ENCODE measurements around the gene CTBP2. TPM values are rescaled to one million over a fixed set of nuclear protein-coding genes. Genes with fewer than 3 reads are reported as not detected.
A peak's percentile ranks its signal among the peaks of the same experiment; 100 is the strongest.

CTBP2 gene
- total RNA-seq, 2 donors from 2014 or later: 75.3 to 109 TPM

DNA sequence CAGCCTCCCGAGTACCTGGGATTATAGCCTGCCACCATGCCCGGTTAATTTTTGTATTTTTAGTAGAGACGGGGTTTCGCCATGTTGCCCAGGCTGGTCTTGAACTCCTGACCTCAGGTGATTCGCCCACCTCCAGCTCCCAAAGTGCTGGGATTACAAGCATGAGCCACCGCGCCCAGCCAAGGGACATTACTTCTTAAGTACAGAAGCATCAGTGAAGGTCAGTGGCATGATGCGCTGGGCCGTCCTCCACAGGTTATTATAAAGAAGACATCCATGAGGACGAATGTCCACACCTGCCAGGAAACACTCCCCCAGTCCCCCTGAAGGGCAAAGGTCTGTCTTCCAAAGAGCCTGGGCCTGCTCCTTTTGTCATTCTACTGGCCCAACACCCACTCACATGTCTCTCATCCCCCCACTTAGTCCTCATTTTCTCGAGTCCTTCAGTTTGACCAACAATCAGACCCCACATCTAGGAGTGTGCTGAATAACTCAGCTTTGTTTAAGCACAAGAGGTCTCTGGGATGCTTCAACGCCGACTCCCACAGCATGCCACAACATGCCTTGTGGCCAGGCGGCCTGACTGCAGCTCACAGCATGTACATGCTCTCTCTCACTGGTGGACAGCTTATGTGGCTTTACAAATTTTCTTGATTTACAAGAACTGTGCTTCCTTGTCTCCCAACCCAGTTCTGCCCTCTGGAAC lies 73.0 kb downstream of the CTBP2 start:
- Mint-ChIP-seq H3K4me3 (no peak overlapping the region), H3K4me1 (no peaks in the 10 kb centered on the region), H3K27ac (peak overlapping the region; percentile 62), H3K36me3 (ENCODE audit: low read depth) (peaks cover 60% of the 10 kb centered on the region), H3K27me3 (ENCODE audit: insufficient read depth) (no peaks in the 10 kb centered on the region), H3K9me3 (no peaks in the 10 kb centered on the region)
- no peak overlapping the region for H3K27ac ChIP-seq (ENCODE audit: low read depth, low read length)
- H3K9ac ChIP-seq (ENCODE audit: extremely low read depth, low read length, poor library complexity, severe bottlenecking): no peak overlapping the region
- no peak for DNase-seq
- no peaks in the 10 kb centered on the region for H3K4me1 ChIP-seq (ENCODE audit: control insufficient read depth, insufficient read depth, low read length)
- 90 to 95% methylated on average over 11 to 14 of the region's 14 CpGs for WGBS, 2 experiments (ENCODE audit: insufficient coverage in 1 of 2, insufficient read length in 1 of 2)
- no peaks in the 10 kb centered on the region for H3K27me3 ChIP-seq (ENCODE audit: control insufficient read depth, insufficient read depth, low read length, poor library complexity, severe bottlenecking)
- no peak overlapping the region for H3K4me3 ChIP-seq (ENCODE audit: low read length)
- TF ChIP-seq, protein P1, sequence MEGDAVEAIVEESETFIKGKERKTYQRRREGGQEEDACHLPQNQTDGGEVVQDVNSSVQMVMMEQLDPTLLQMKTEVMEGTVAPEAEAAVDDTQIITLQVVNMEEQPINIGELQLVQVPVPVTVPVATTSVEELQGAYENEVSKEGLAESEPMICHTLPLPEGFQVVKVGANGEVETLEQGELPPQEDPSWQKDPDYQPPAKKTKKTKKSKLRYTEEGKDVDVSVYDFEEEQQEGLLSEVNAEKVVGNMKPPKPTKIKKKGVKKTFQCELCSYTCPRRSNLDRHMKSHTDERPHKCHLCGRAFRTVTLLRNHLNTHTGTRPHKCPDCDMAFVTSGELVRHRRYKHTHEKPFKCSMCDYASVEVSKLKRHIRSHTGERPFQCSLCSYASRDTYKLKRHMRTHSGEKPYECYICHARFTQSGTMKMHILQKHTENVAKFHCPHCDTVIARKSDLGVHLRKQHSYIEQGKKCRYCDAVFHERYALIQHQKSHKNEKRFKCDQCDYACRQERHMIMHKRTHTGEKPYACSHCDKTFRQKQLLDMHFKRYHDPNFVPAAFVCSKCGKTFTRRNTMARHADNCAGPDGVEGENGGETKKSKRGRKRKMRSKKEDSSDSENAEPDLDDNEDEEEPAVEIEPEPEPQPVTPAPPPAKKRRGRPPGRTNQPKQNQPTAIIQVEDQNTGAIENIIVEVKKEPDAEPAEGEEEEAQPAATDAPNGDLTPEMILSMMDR (conservative IDR thresholded peaks at IDR 0.05): no peak
- no peaks in the 10 kb centered on the region for H3K36me3 ChIP-seq (ENCODE audit: control insufficient read depth, insufficient read depth, low read length)
- H3K9me3 ChIP-seq (ENCODE audit: control insufficient read depth, low read length): no peaks in the 10 kb centered on the region

DNA sequence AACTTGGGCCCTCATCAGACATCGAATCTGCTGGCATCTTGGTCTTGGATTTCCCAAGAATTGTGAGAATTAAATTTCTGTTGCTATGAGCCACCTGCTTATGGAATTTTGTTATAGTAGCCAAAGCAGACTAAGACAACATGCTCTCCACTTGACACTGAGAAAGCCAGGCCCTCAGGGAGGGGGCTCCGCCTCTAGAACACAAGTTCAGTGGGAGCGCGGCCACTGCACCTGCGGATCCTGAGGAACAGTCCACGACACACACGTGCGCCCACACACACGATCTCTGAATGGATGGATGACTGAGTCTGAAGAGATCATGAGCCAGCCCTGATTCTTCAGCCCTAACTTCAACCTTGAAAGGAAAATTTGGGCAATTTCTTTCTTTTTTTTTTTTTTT lies 73.7 kb downstream of the CTBP2 start:
- no peak for DNase-seq
- H3K9me3 ChIP-seq (ENCODE audit: control insufficient read depth, low read length): no peaks in the 10 kb centered on the region
- H3K27me3 ChIP-seq (ENCODE audit: control insufficient read depth, insufficient read depth, low read length, poor library complexity, severe bottlenecking): no peaks in the 10 kb centered on the region
- Mint-ChIP-seq H3K36me3 (ENCODE audit: low read depth) (peaks cover 61% of the 10 kb centered on the region), H3K27ac (peak overlapping the region; percentile 66), H3K4me3 (no peak overlapping the region), H3K27me3 (ENCODE audit: insufficient read depth) (no peaks in the 10 kb centered on the region), H3K4me1 (no peaks in the 10 kb centered on the region), H3K9me3 (no peaks in the 10 kb centered on the region)
- TF ChIP-seq, protein P1 (conservative IDR thresholded peaks at IDR 0.05): no peak
- H3K36me3 ChIP-seq (ENCODE audit: control insufficient read depth, insufficient read depth, low read length): no peaks in the 10 kb centered on the region
- H3K27ac ChIP-seq (ENCODE audit: low read depth, low read length): no peak overlapping the region
- H3K4me1 ChIP-seq (ENCODE audit: control insufficient read depth, insufficient read depth, low read length): no peaks in the 10 kb centered on the region
- no peak overlapping the region for H3K9ac ChIP-seq (ENCODE audit: extremely low read depth, low read length, poor library complexity, severe bottlenecking)
- H3K4me3 ChIP-seq (ENCODE audit: low read length): no peak overlapping the region
- WGBS, 2 experiments (ENCODE audit: insufficient coverage in 1 of 2, insufficient read length in 1 of 2): 97 to 99% methylated on average over 9 of the region's 9 CpGs

GRCh38 chr10:125085258-125086054 lies 74.9 kb downstream of the CTBP2 start:
- Histone ChIP-seq H3K9me3 (ENCODE audit: control insufficient read depth, low read length) (no peaks in the 10 kb centered on the region), H3K9ac (ENCODE audit: extremely low read depth, low read length, poor library complexity, severe bottlenecking) (no peak overlapping the region), H3K27ac (ENCODE audit: low read depth, low read length) (no peak overlapping the region), H3K27me3 (ENCODE audit: control insufficient read depth, insufficient read depth, low read length, poor library complexity, severe bottlenecking) (no peaks in the 10 kb centered on the region), H3K4me3 (ENCODE audit: low read length) (no peak overlapping the region), H3K36me3 (ENCODE audit: control insufficient read depth, insufficient read depth, low read length) (no peaks in the 10 kb centered on the region), H3K4me1 (ENCODE audit: control insufficient read depth, insufficient read depth, low read length) (no peaks in the 10 kb centered on the region)
- H3K4me3 Mint-ChIP-seq: no peak overlapping the region
- H3K4me1 Mint-ChIP-seq: peaks cover 7% of the 10 kb centered on the region
- H3K9me3 Mint-ChIP-seq: no peaks in the 10 kb centered on the region
- no peak for DNase-seq
- H3K36me3 Mint-ChIP-seq (ENCODE audit: low read depth): peaks cover 61% of the 10 kb centered on the region
- peak overlapping the region; percentile 66 for H3K27ac Mint-ChIP-seq
- TF ChIP-seq, protein P1 (conservative IDR thresholded peaks at IDR 0.05): no peak
- WGBS, 2 experiments (ENCODE audit: insufficient coverage in 1 of 2, insufficient read length in 1 of 2): 92 to 95% methylated on average over 15 to 17 of the region's 17 CpGs
- no peaks in the 10 kb centered on the region for H3K27me3 Mint-ChIP-seq (ENCODE audit: insufficient read depth)

Data from endodermal cell (in vitro differentiated cells).